Mesenteric fat pad (tissue), 1 donor: ENCODE measurements around the gene CCDC158. TPM values are rescaled to one million over a fixed set of nuclear protein-coding genes. Genes with fewer than 3 reads are reported as not detected.
"Not testable (repeated sequence)": the region's sequence is repeated elsewhere in the genome, so short reads cannot be mapped to it uniquely, and the experiment has no call there.

ENCODE experiments used
- DNase-seq: peaks from one replicate; pipeline ENCODE4 v3.0.0-alpha.2; 2020; ENCODE audit warnings: low spot score
- total RNA-seq: library from RNA; stranded (reverse); fragmentation: NEBNext Ultra II Directional; extraction: Animal tissue kit (Norgen Biotek cat#: 25700); gene quantifications from one replicate; pipeline ENCODE4 v1.2.1, GENCODE V29; 2021
- donor health status: DM: yes; HTN: yes; CAD: no.

CCDC158 gene
- total RNA-seq, 1 donor from 2014 or later, result 0.45 TPM

- no peak for DNase-seq
Measured at GRCh38 chr4:76373919-76374552, 46.9 kb downstream of the CCDC158 start.

- no peak for DNase-seq
Measured at GRCh38 chr4:76366737-76367136, 54.2 kb downstream of the CCDC158 start.

GRCh38 chr4:76365636-76366035, 55.3 kb downstream of the CCDC158 start:
- no peak for DNase-seq

- DNase-seq, result no peak
Measured at GRCh38 chr4:76364763-76365162, 56.2 kb downstream of the CCDC158 start.

GRCh38 chr4:76363556-76364290, 57.2 kb downstream of the CCDC158 start:
- no peak for DNase-seq

GRCh38 chr4:76361689-76362412, 59.1 kb downstream of the CCDC158 start:
- DNase-seq, result no peak

GRCh38 chr4:76359881-76360466, 61.0 kb downstream of the CCDC158 start:
- DNase-seq, result not testable (repeated sequence)

- DNase-seq, result no peak
Measured at GRCh38 chr4:76357981-76358380, 63.0 kb downstream of the CCDC158 start.

- DNase-seq, result no peak
Measured at GRCh38 chr4:76354517-76355473, 66.1 kb downstream of the CCDC158 start.

GRCh38 chr4:76342803-76343202, 78.1 kb downstream of the CCDC158 start:
- no peak for DNase-seq

GRCh38 chr4:76342191-76342590, 78.8 kb downstream of the CCDC158 start:
- no peak for DNase-seq

- no peak for DNase-seq
Measured at GRCh38 chr4:76341063-76341462, 79.9 kb downstream of the CCDC158 start.

GRCh38 chr4:76339364-76339763, 81.6 kb downstream of the CCDC158 start:
- DNase-seq, result no peak

- no peak for DNase-seq
Measured at GRCh38 chr4:76334885-76335284, 86.1 kb downstream of the CCDC158 start.

- no peak for DNase-seq
Measured at GRCh38 chr4:76326515-76326914, 94.4 kb downstream of the CCDC158 start.

GRCh38 chr4:76325072-76325471, 95.9 kb downstream of the CCDC158 start:
- no peak for DNase-seq

GRCh38 chr4:76322236-76322635, 98.7 kb downstream of the CCDC158 start:
- DNase-seq, result no peak

GRCh38 chr4:76316131-76316530, 104.8 kb downstream of the CCDC158 start:
- no peak for DNase-seq

- DNase-seq, result no peak
Measured at GRCh38 chr4:76315267-76315918, 105.5 kb downstream of the CCDC158 start.

GRCh38 chr4:76313547-76313946, 107.4 kb downstream of the CCDC158 start:
- no peak for DNase-seq
